ENCODE measurements around the gene RAB3GAP2. TPM values are rescaled to one million over a fixed set of nuclear protein-coding genes. Genes with fewer than 3 reads are reported as not detected.

Gene RAB3GAP2
- total and polyA plus RNA-seq, 10 of the 15 experiments (the other 5 are each of a cell fraction or from before 2014, with no cell fraction given): 11.9 to 51.1 (median 24.4) TPM

GRCh38 chr1:220287129-220287528 lies 14.9 kb upstream of the RAB3GAP2 start:
- H2AFZ ChIP-seq (ENCODE audit: control insufficient read depth, low read depth, low read length): no peak overlapping the region
- no peaks in the 10 kb centered on the region for H3K36me3 ChIP-seq (ENCODE audit: control insufficient read depth in 2 of 2, insufficient read depth in 2 of 2, low read length in 1 of 2)
- ChIA-PET POLR2A (interaction anchor here (0.6 kb wide), 1 partner anchor 15 kb away, joined by 4 read pairs; the partner anchor contains the start of gene RAB3GAP2), CTCF (interaction anchor here (0.5 to 6.0 kb wide), 3 partner anchors 9 to 1984 kb away, joined by 3 to 36 read pairs (median 3); no protein-coding TSS in a partner anchor), SMC1A (ENCODE audit: uncharacterized antibody, unreplicated experiment) (interaction anchor here (0.6 to 3.0 kb wide), 9 partner anchors 8 to 489 kb away, joined by 3 to 17 read pairs (median 4); no protein-coding TSS in a partner anchor), RAD21 (ENCODE audit: unreplicated experiment) (interaction anchor here (1.4 kb wide), 1 partner anchor 68 kb away, joined by 7 read pairs; no protein-coding TSS in a partner anchor)
- ATAC-seq (no peak), FAIRE-seq (no peak), DNase-seq (ENCODE audit: low read depth, low spot score) (no peak)
- no peak for TF ChIP-seq LARP7 (IDR thresholded peaks at IDR 0.05)
- no peak for TF ChIP-seq IKZF2 (IDR thresholded peaks at IDR 0.05)
- no peak for TF ChIP-seq KAT2A (conservative IDR thresholded peaks at IDR 0.05; ENCODE audit: control insufficient read depth, low read depth, low read length)
- no peaks in the 10 kb centered on the region for H3K9me3 ChIP-seq (replicated peaks; ENCODE audit: control insufficient read depth, insufficient read depth, low read length)
- H3K4me2 ChIP-seq (ENCODE audit: control insufficient read depth, insufficient read depth): no peak overlapping the region
- no peak overlapping the region for H3K4me3 ChIP-seq
- WGBS (ENCODE audit: insufficient coverage, insufficient replicate concordance, low lambda C conversion rate, missing lambda C conversion rate): 76% methylated on average over 8 of the region's 8 CpGs
- intact Hi-C loops (cut with micrococcal nuclease; ENCODE audit: unreplicated experiment) (no loop called here), in situ Hi-C loops (cut with MboI) (no loop called here)
- no peak overlapping the region for H3K27ac ChIP-seq (ENCODE audit: control insufficient read depth, insufficient read depth)
- no peaks in the 10 kb centered on the region for H4K20me1 ChIP-seq (ENCODE audit: control insufficient read depth, insufficient read depth)
- no peaks in the 10 kb centered on the region for H3K4me1 ChIP-seq (ENCODE audit: control insufficient read depth, insufficient read depth, low read length)
- no peaks in the 10 kb centered on the region for H3K79me2 ChIP-seq (ENCODE audit: control insufficient read depth, insufficient read depth, low read length)
- H3K27me3 ChIP-seq (replicated peaks in 1 of 2; ENCODE audit: control insufficient read depth in 2 of 2, insufficient read depth in 2 of 2, low read length in 1 of 2): no peaks in the 10 kb centered on the region
- BruUV-seq (replicated peaks): no TSS peak
- no peak overlapping the region for H3K9ac ChIP-seq (ENCODE audit: control insufficient read depth, insufficient read depth, low read length)

GRCh38 chr1:220283625-220284024 lies 11.4 kb upstream of the RAB3GAP2 start:
- RAD21 ChIA-PET (ENCODE audit: unreplicated experiment): no interaction called here
- in situ Hi-C loops (cut with MboI): no loop called here

More at GRCh38 chr1:220283625-220284024, 11.4 kb upstream of the RAB3GAP2 start:
- no peak overlapping the region for H3K27ac ChIP-seq (ENCODE audit: control insufficient read depth, insufficient read depth)
- no peaks in the 10 kb centered on the region for H4K20me1 ChIP-seq (ENCODE audit: control insufficient read depth, insufficient read depth)
- FAIRE-seq (no peak), DNase-seq (ENCODE audit: low read depth, low spot score) (no peak), ATAC-seq (no peak)
- H3K4me3 ChIP-seq: no peak overlapping the region
- H3K4me1 ChIP-seq (ENCODE audit: control insufficient read depth, insufficient read depth, low read length): no peaks in the 10 kb centered on the region
- no peaks in the 10 kb centered on the region for H3K79me2 ChIP-seq (ENCODE audit: control insufficient read depth, insufficient read depth, low read length)
- no peaks in the 10 kb centered on the region for H3K9me3 ChIP-seq (replicated peaks; ENCODE audit: control insufficient read depth, insufficient read depth, low read length)
- POLR2A ChIA-PET: no interaction called here
- CTCF ChIA-PET: interaction anchor here (0.9 to 6.0 kb wide), 4 partner anchors 13 to 398 kb away, joined by 3 to 36 read pairs (median 5); no protein-coding TSS in a partner anchor
- whole genome bisulfite sequencing (ENCODE audit: insufficient coverage, insufficient replicate concordance, low lambda C conversion rate, missing lambda C conversion rate): 100% methylated on average over 1 of the region's 1 CpG
- H3K36me3 ChIP-seq (ENCODE audit: control insufficient read depth in 2 of 2, insufficient read depth in 2 of 2, low read length in 1 of 2): no peaks in the 10 kb centered on the region
- intact Hi-C loops (cut with micrococcal nuclease; ENCODE audit: unreplicated experiment): loop anchor here (5.0 kb wide), 1 partner anchor 494 kb away; no protein-coding TSS in a partner anchor
- SMC1A ChIA-PET (ENCODE audit: uncharacterized antibody, unreplicated experiment): interaction anchor here (2.0 to 2.5 kb wide), 2 partner anchors 13 to 450 kb away, joined by 6 to 7 read pairs; no protein-coding TSS in a partner anchor
- no TSS peak for BruUV-seq (replicated peaks)
- H3K27me3 ChIP-seq (replicated peaks in 1 of 2; ENCODE audit: control insufficient read depth in 2 of 2, insufficient read depth in 2 of 2, low read length in 1 of 2): no peaks in the 10 kb centered on the region
- H3K9ac ChIP-seq (ENCODE audit: control insufficient read depth, insufficient read depth, low read length): no peak overlapping the region
- no peak overlapping the region for H2AFZ ChIP-seq (ENCODE audit: control insufficient read depth, low read depth, low read length)
- TF ChIP-seq NBN (IDR thresholded peaks at IDR 0.05): no peak
- no peak for TF ChIP-seq TARDBP (IDR thresholded peaks at IDR 0.05; ENCODE audit: borderline replicate concordance)
- TF ChIP-seq TCF3 (IDR thresholded peaks at IDR 0.05; ENCODE audit: borderline replicate concordance, insufficient read depth, low read depth, low read length): no peak
- TF ChIP-seq NFIC (IDR thresholded peaks at IDR 0.05; ENCODE audit: low read depth, low read length): no peak
- TF ChIP-seq BMI1 (IDR thresholded peaks at IDR 0.05; ENCODE audit: borderline replicate concordance): no peak
- TF ChIP-seq ELK1 (IDR thresholded peaks at IDR 0.05; ENCODE audit: low read depth, low read length): no peak
- H3K4me2 ChIP-seq (ENCODE audit: control insufficient read depth, insufficient read depth): no peak overlapping the region
